Measurements from ENCODE around the gene SYCP2L. TPM values are rescaled to one million over a fixed set of nuclear protein-coding genes. Genes with fewer than 3 reads are reported as not detected.

SYCP2L gene
- total and polyA plus RNA-seq, 2 donors (not counting 3 experiments of a cell fraction or from before 2014, with no cell fraction given), result not detected

DNA sequence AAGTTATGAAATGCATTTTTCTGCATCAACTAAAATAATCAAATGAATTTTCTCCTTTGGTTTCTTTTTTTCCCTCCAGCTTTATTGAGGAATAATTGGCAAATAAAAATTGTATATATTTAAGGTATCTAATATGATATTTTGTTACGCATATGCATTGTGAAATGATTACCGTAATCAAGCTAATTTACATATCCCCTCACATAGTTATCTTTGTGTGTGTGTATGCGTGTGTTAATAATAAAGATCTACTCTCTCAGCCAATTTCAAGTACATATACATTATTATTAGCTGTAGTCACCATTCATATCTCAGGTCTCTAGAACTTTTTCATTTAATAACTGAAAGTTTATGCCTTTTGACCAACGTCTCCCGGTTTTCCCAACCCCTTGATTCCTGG lies 61.1 kb downstream of the SYCP2L start:
- Histone ChIP-seq H3K79me2 (ENCODE audit: control insufficient read depth, insufficient read depth, low read length) (no peaks in the 10 kb centered on the region), H3K4me3 (replicated peaks in 1 of 3; ENCODE audit: insufficient read depth in 1 of 3, low read depth in 1 of 3, low read length in 3 of 3) (no peak overlapping the region), H3K4me1 (ENCODE audit: control insufficient read depth, extremely low read depth, insufficient read depth, low read length) (no peaks in the 10 kb centered on the region), H2AFZ (ENCODE audit: low read depth, low read length) (no peak overlapping the region), H4K20me1 (replicated peaks; ENCODE audit: control insufficient read depth, extremely low read depth, insufficient read depth, low read length) (no peaks in the 10 kb centered on the region), H3K36me3 (ENCODE audit: control insufficient read depth in 2 of 2, extremely low read depth in 1 of 2, insufficient read depth in 2 of 2, low read length in 2 of 2) (no peaks in the 10 kb centered on the region), H3K27ac (ENCODE audit: insufficient read depth, low read depth, low read length) (no peak overlapping the region), H3K4me2 (ENCODE audit: insufficient read depth, low read length) (no peak overlapping the region), H3K27me3 (ENCODE audit: control insufficient read depth in 2 of 2, insufficient read depth in 2 of 2, low read length in 2 of 2) (peaks cover 0 to 2% of the 10 kb centered on the region in 2 experiments), H3K9me3 (replicated peaks; ENCODE audit: control insufficient read depth, insufficient read depth, low read length) (no peaks in the 10 kb centered on the region), H3K9ac (replicated peaks; ENCODE audit: extremely low read depth, insufficient read depth, low read length) (no peak overlapping the region), H3K9me1 (replicated peaks; ENCODE audit: control insufficient read depth, extremely low read depth, insufficient read depth, low read length) (no peaks in the 10 kb centered on the region)
- intact Hi-C loops (cut with micrococcal nuclease) (no loop called here), dilution Hi-C loops (cut with MboI; ENCODE audit: extremely low pct_ligation_motif_present, low sequenced_read_pairs) (no loop called here)
- no peak for DNase-seq (ENCODE audit: low read depth, low spot score)
- ChIA-PET POLR2A (no interaction called here), CTCF (interaction anchor here (1.0 to 6.1 kb wide), 2 partner anchors 122 to 628 kb away, joined by 4 to 99 read pairs; no protein-coding TSS in a partner anchor)
- TF ChIP-seq, protein P1, sequence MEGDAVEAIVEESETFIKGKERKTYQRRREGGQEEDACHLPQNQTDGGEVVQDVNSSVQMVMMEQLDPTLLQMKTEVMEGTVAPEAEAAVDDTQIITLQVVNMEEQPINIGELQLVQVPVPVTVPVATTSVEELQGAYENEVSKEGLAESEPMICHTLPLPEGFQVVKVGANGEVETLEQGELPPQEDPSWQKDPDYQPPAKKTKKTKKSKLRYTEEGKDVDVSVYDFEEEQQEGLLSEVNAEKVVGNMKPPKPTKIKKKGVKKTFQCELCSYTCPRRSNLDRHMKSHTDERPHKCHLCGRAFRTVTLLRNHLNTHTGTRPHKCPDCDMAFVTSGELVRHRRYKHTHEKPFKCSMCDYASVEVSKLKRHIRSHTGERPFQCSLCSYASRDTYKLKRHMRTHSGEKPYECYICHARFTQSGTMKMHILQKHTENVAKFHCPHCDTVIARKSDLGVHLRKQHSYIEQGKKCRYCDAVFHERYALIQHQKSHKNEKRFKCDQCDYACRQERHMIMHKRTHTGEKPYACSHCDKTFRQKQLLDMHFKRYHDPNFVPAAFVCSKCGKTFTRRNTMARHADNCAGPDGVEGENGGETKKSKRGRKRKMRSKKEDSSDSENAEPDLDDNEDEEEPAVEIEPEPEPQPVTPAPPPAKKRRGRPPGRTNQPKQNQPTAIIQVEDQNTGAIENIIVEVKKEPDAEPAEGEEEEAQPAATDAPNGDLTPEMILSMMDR (IDR thresholded peaks at IDR 0.05; ENCODE audit: extremely low read depth in 1 of 2, insufficient read depth in 1 of 2, low read depth in 1 of 2, low read length in 2 of 2), result no peak
- TF ChIP-seq EZH2 (IDR thresholded peaks at IDR 0.05; ENCODE audit: borderline replicate concordance, low read depth, low read length, severe bottlenecking), result no peak
- no peak for TF ChIP-seq POLR2AphosphoS5 (IDR thresholded peaks at IDR 0.05; ENCODE audit: insufficient read depth, low read depth, low read length)
- no peak for TF ChIP-seq FOS (IDR thresholded peaks at IDR 0.05; ENCODE audit: borderline replicate concordance, insufficient read depth, low read length)
- TF ChIP-seq, protein P2, sequence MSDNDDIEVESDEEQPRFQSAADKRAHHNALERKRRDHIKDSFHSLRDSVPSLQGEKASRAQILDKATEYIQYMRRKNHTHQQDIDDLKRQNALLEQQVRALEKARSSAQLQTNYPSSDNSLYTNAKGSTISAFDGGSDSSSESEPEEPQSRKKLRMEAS (IDR thresholded peaks at IDR 0.05; ENCODE audit: insufficient read depth, insufficient read length), result no peak
- TF ChIP-seq MYC (IDR thresholded peaks at IDR 0.05; ENCODE audit: low read depth, low read length), result no peak
- TF ChIP-seq POLR2A (IDR thresholded peaks at IDR 0.05; ENCODE audit: low read depth, low read length), result no peak
- TF ChIP-seq JUN (IDR thresholded peaks at IDR 0.05; ENCODE audit: borderline replicate concordance, insufficient read depth, insufficient read length, low read depth), result no peak
- TF ChIP-seq GATA2 (IDR thresholded peaks at IDR 0.05; ENCODE audit: insufficient read depth, insufficient read length, low read depth, low read length), result no peak
- BruUV-seq (replicated peaks), result no TSS peak
- no peak for FAIRE-seq
